ENCODE data around the gene INPP5D.

Gene INPP5D

DNA sequence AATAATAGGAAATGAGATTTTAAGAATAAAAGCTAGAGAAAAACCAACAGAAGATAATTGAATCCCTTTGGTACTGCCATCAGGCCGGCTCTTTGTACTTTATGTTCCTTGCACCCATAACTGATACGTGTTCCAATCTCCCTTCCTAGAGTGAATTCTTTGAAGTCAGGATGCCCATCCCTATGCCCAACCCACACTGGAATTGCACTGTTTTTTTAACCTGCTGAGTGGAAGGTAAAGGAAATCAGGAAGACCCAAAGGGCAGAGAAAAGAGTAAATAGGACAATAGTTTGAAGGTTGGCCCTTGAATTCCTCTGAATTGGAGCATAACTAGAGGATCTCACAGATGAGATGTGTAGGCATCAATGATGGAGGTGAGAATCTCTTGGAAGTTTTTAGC lies 187.0 kb downstream of the INPP5D start:
- no peak for DNase-seq

DNA sequence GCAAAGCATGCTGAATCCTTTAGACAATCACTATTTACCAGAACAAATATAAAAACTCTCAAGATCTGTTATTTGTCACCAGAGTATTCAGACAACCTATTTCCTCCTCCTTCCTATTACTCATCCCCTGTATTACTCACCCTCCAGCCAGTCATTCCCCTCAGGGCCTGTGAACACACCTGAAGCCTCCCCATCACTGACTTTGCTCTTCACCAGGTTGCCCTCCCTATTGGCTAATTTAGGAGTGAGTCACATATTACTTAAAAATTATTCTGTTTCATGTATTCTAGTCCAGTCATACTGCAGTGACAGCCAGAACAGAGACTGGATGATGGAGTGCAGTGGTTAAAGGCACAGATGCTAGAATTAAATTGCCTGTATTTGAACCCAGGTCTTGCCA lies 187.6 kb downstream of the INPP5D start:
- no peak for DNase-seq

- peak; percentile 3 for DNase-seq
These were observed 188.9 kb downstream of the INPP5D start for GRCh38 chr2:233248999-233249398.

GRCh38 chr2:233250568-233250967 lies 190.4 kb downstream of the INPP5D start:
- no peak for DNase-seq

- DNase-seq = no peak
These were observed 190.8 kb downstream of the INPP5D start for GRCh38 chr2:233250985-233251305.

- DNase-seq = peak; percentile 98
These were observed 191.4 kb downstream of the INPP5D start, which contains the start of gene ATG16L1 for GRCh38 chr2:233251306-233252116. Gene ATG16L1, plus strand, starts transcription at chr2:233251673. Its CDS starts 155 bp downstream, at chr2:233251828.

DNA sequence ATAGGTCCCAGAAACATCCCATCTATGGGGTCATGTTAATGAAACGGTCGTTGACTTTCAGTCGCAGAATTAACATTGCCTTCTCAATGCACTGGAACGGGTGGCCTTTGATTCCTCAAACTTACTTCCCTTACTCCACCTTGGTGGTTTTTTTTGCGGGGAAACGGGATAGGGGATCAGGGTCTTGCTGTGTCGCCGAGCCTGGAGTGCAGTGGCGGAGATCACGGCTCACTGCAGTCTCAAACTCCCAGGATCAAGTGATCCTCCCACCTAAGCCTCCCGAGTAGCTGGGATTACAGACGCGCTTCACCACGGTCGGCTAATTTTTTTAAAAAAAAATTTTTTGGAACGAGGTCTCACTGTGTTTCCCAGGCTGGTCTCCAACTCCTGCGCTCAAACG lies 192.1 kb downstream of the INPP5D start:
- no peak for DNase-seq

GRCh38 chr2:233255151-233255550 lies 195.0 kb downstream of the INPP5D start:
- DNase-seq = no peak

GRCh38 chr2:233256048-233256447 lies 195.9 kb downstream of the INPP5D start:
- no peak for DNase-seq

All from midbrain (tissue), 1 donor.